Duodenal mucosa (tissue), 2 donors: ENCODE results near the gene OSBP2.

ENCODE experiments used
- H3K27ac ChIP-seq: one replicate; pipeline ENCODE4 v1.7.0; 2013; ENCODE audit warnings: low read depth, low read length
- H3K27me3 ChIP-seq, 2 donors: one replicate each; pipeline ENCODE4 v1.7.0; 2013; ENCODE audit warnings: low read length in 2 of 2, control low read depth in 1 of 2; ENCODE audit not compliant: insufficient read depth in 2 of 2, control insufficient read depth in 1 of 2
- H3K36me3 ChIP-seq, 2 donors: one replicate each; pipeline ENCODE4 v1.7.0; 2013; ENCODE audit warnings: low read length in 2 of 2, control low read depth in 1 of 2; ENCODE audit not compliant: insufficient read depth in 2 of 2, control insufficient read depth in 1 of 2
- H3K4me1 ChIP-seq, 2 donors: one replicate each; pipeline ENCODE4 v1.7.0; 2013; ENCODE audit warnings: low read length in 2 of 2, control low read depth in 1 of 2; ENCODE audit not compliant: insufficient read depth in 2 of 2, control insufficient read depth in 1 of 2
- H3K4me3 ChIP-seq, 2 donors: one replicate each; pipeline ENCODE4 v1.7.0; 2013; ENCODE audit warnings: low read length in 2 of 2, low read depth in 1 of 2
- H3K9ac ChIP-seq, 2 donors: one replicate each; pipeline ENCODE4 v1.7.0; 2013; ENCODE audit warnings: low read length in 2 of 2, low read depth in 1 of 2
- H3K9me3 ChIP-seq, 2 donors: one replicate each; pipeline ENCODE4 v1.7.0; 2013; ENCODE audit warnings: low read length in 2 of 2, control low read depth in 1 of 2; ENCODE audit not compliant: control insufficient read depth in 1 of 2

OSBP2 gene

GRCh38 chr22:30926706-30927105, 232.0 kb downstream of the OSBP2 start:
- Histone ChIP-seq H3K9ac (no peak overlapping the region), H3K4me3 (no peak overlapping the region), H3K9me3 (no peaks in the 10 kb centered on the region), H3K36me3 (peaks cover 33 to 57% of the 10 kb centered on the region in 2 donors), H3K27ac (no peak overlapping the region), H3K4me1 (peaks cover 0 to 5% of the 10 kb centered on the region in 2 donors), H3K27me3 (no peaks in the 10 kb centered on the region)

GRCh38 chr22:30927806-30928205, 233.1 kb downstream of the OSBP2 start:
- no peaks in the 10 kb centered on the region for H3K27me3 ChIP-seq
- H3K4me1 ChIP-seq: no peaks in the 10 kb centered on the region
- no peak overlapping the region for H3K9ac ChIP-seq
- peaks cover 44 to 68% of the 10 kb centered on the region in 2 donors for H3K36me3 ChIP-seq
- H3K27ac ChIP-seq: no peak overlapping the region
- no peak overlapping the region for H3K4me3 ChIP-seq
- H3K9me3 ChIP-seq: no peaks in the 10 kb centered on the region

GRCh38 chr22:30928401-30928800, 233.7 kb downstream of the OSBP2 start:
- H3K4me1 ChIP-seq: no peaks in the 10 kb centered on the region
- H3K9me3 ChIP-seq: no peaks in the 10 kb centered on the region
- H3K9ac ChIP-seq: no peak overlapping the region
- H3K36me3 ChIP-seq: peaks cover 49 to 74% of the 10 kb centered on the region in 2 donors
- H3K27ac ChIP-seq: no peak overlapping the region
- H3K4me3 ChIP-seq: no peak overlapping the region
- no peaks in the 10 kb centered on the region for H3K27me3 ChIP-seq

GRCh38 chr22:30930228-30930627, 235.6 kb downstream of the OSBP2 start:
- no peaks in the 10 kb centered on the region for H3K4me1 ChIP-seq
- no peak overlapping the region for H3K4me3 ChIP-seq
- H3K27me3 ChIP-seq: no peaks in the 10 kb centered on the region
- H3K27ac ChIP-seq: no peak overlapping the region
- peaks cover 64 to 91% of the 10 kb centered on the region in 2 donors for H3K36me3 ChIP-seq
- no peaks in the 10 kb centered on the region for H3K9me3 ChIP-seq
- no peak overlapping the region for H3K9ac ChIP-seq

- Histone ChIP-seq H3K27ac (no peak overlapping the region), H3K4me3 (no peak overlapping the region), H3K9ac (no peak overlapping the region), H3K4me1 (no peaks in the 10 kb centered on the region), H3K27me3 (no peaks in the 10 kb centered on the region), H3K36me3 (peaks cover 65 to 94% of the 10 kb centered on the region in 2 donors), H3K9me3 (no peaks in the 10 kb centered on the region)
Observed at GRCh38 chr22:30931541-30932300, 237.0 kb downstream of the OSBP2 start.

- H3K4me1 ChIP-seq: no peaks in the 10 kb centered on the region
- no peak overlapping the region for H3K27ac ChIP-seq
- no peaks in the 10 kb centered on the region for H3K9me3 ChIP-seq
- H3K27me3 ChIP-seq: no peaks in the 10 kb centered on the region
- no peak overlapping the region for H3K4me3 ChIP-seq
- peaks cover 66 to 94% of the 10 kb centered on the region in 2 donors for H3K36me3 ChIP-seq
- H3K9ac ChIP-seq: no peak overlapping the region
Observed at GRCh38 chr22:30932661-30933060, 238.0 kb downstream of the OSBP2 start.

GRCh38 chr22:30933457-30933856, 238.8 kb downstream of the OSBP2 start:
- Histone ChIP-seq H3K36me3 (peaks cover 64 to 94% of the 10 kb centered on the region in 2 donors), H3K9ac (no peak overlapping the region), H3K9me3 (no peaks in the 10 kb centered on the region), H3K27ac (no peak overlapping the region), H3K27me3 (no peaks in the 10 kb centered on the region), H3K4me3 (no peak overlapping the region), H3K4me1 (no peaks in the 10 kb centered on the region)

- H3K27me3 ChIP-seq: no peaks in the 10 kb centered on the region
Observed at GRCh38 chr22:30934053-30934452, 239.4 kb downstream of the OSBP2 start.

GRCh38 chr22:30940685-30941362, 246.2 kb downstream of the OSBP2 start:
- no peak overlapping the region for H3K27ac ChIP-seq
- H3K27me3 ChIP-seq: no peaks in the 10 kb centered on the region
- no peak overlapping the region for H3K9ac ChIP-seq
- peaks cover 70 to 92% of the 10 kb centered on the region in 2 donors for H3K36me3 ChIP-seq
- no peaks in the 10 kb centered on the region for H3K4me1 ChIP-seq
- no peaks in the 10 kb centered on the region for H3K9me3 ChIP-seq
- no peak overlapping the region for H3K4me3 ChIP-seq

More at GRCh38 chr22:30934053-30934452, 239.4 kb downstream of the OSBP2 start:
- no peaks in the 10 kb centered on the region for H3K4me1 ChIP-seq
- H3K36me3 ChIP-seq: peaks cover 58 to 92% of the 10 kb centered on the region in 2 donors
- H3K27ac ChIP-seq: no peak overlapping the region
- no peak overlapping the region for H3K9ac ChIP-seq
- no peaks in the 10 kb centered on the region for H3K9me3 ChIP-seq
- no peak overlapping the region for H3K4me3 ChIP-seq

GRCh38 chr22:30941363-30941740, 246.7 kb downstream of the OSBP2 start:
- Histone ChIP-seq H3K4me1 (no peaks in the 10 kb centered on the region), H3K9ac (no peak overlapping the region), H3K4me3 (no peak overlapping the region), H3K9me3 (no peaks in the 10 kb centered on the region), H3K27ac (no peak overlapping the region), H3K27me3 (no peaks in the 10 kb centered on the region), H3K36me3 (peaks cover 74 to 92% of the 10 kb centered on the region in 2 donors)
